NCI-H1436 treated with DMSO at 0.1 percent for 48 hours (cell line): ENCODE results near the gene REXO4.
"Not testable (repeated sequence)": the region's sequence is repeated elsewhere in the genome, so short reads cannot be mapped to it uniquely, and the experiment has no call there.

Experiments
- DNase-seq: peaks from one replicate; lab custom pipeline; 2025; lab: John Stamatoyannopoulos, UW

Gene REXO4

DNA sequence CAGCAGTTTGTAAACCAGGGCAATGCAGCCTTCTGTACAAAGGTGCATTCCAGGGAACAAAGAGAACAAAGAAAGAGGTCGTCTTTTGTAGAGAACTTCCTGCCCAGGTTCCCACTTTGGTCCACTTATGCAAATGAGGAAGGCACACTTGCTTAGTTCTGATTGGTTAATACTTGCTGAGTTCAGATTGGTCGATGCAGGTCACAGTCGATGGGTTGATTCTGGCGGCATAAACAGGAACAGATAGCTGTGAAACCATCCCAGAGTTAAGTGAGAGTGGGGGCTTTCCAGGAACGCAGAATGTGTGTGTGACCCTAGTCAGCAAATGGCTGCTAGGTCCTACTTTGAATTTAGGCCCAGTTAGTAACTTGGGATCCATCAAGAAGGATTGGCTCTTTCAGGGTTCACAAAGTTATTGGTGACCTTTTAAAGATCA lies 2.6 kb upstream of the REXO4 start:
- no peak for DNase-seq

- no peak for DNase-seq
Measured at GRCh38 chr9:133419005-133419404, 1.2 kb upstream of the REXO4 start.

GRCh38 chr9:133415170-133415569 lies 2.6 kb downstream of the REXO4 start:
- no peak for DNase-seq

- DNase-seq = no peak
Measured at GRCh38 chr9:133408042-133408441, 9.8 kb downstream of the REXO4 start.

- DNase-seq = no peak
Measured at GRCh38 chr9:133406480-133407307, 11.1 kb downstream of the REXO4 start.

- DNase-seq = no peak
Measured at GRCh38 chr9:133405508-133406438, 12.0 kb downstream of the REXO4 start.

- no peak for DNase-seq
Measured at GRCh38 chr9:133404454-133405002, 13.3 kb downstream of the REXO4 start.

DNA sequence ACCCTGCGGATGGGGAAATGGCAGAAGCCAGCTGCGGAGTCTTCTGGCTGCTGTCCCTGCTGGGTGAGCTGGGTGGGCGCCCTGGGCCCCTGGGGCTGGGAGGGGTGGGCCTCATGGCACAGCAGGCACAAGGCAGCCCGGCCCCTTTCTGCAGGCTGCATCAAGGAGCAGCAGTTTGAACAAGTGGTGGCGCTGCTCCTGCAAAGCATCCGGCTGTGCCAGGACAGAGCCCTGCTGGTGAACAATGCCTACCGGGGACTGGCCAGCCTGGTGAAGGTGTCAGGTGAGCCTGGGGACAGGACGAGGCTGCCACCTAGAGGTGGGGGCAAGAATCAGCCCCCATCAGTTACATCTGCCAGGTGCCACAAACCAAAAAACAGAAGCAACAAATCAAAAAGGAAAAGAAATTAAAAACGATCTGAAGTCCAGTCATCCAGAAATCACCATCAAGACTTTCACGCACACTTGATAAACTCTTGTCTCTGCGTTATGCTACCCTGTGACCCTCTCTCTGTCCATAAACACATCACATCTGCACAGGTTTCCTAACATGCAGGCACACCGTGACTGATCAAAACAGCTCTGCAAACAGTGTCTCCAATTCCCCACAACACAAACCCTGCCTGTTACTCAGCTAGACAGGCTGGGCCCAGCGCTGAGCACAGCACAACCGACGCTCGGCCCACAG lies 13.9 kb downstream of the REXO4 start:
- DNase-seq = no peak

DNA sequence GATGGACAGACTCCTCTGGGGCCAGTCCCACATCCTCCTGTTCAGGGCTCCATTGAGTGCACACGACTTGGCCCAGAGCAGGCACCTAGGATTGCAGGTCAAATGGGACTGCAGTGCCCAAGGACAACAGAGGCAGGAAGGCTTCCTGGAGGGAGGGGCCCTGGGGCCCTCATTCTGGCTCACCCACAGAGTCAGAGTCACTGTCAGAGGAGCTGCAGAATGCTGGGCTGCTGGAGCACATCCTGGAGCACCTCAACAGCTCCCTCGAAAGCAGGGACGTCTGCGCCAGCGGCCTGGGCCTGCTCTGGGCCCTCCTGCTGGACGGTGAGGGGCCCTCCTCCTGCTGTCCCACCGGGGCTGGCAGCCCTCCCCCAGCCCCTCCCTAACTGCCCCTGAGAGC lies 15.1 kb downstream of the REXO4 start:
- DNase-seq = no peak

DNA sequence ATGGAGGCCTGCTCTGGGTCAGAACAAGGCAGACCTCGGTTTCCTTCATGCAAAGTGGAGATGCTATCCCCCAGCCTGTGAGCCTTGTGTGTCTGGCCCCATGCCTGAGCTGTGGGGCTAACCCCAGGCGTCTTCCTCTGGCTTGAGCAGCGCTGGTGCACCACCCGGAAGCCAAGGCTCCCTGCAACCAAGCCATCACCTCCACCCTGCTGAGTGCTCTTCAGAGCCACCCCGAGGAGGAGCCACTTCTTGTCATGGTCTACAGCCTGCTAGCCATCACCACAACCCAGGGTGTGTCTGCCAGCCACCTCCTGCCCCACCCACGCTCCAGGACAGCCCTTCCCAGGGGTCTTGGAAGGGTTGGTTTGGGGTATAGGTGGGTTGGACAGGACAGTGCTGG lies 16.2 kb downstream of the REXO4 start:
- DNase-seq = no peak

DNA sequence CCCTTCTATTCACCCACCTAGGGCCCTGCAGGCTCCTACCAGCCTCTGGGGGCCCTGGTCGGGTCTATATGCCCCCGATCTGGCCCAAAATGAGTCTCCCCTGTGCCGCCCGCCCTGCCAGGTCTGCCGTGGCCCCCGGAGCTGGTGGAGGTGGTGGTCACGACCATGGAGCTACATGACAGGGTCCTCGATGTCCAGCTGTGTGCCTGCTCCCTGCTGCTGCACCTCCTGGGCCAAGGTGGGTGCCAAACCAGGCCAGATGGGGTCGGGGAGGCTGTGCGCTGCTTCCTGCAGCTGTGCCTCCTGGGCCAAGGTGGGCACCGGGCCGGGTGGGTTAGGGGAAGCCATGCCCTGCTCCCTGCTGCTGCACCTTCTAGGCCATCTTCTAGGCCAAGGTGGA lies 17.5 kb downstream of the REXO4 start:
- no peak for DNase-seq

- DNase-seq = no peak
Measured at GRCh38 chr9:133397895-133398294, 19.9 kb downstream of the REXO4 start.

DNA sequence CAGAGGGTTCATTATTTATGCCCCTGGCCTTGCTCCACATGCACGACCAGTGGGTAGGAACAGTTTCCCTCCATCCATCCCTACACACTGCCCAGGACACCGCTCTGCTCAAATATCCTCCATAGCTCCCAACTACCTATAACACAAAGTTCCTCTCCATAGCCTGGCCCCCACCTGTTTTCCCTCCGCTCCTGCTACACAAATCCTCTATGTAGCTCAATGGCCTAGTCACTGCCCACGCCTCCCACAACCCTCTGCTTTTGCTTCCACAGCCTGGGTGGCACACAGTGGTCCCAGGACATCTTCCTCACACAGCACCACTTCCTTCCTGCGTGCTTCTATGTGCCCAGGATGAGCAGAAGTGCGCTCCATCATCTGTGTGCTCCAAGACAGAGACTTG lies 20.4 kb downstream of the REXO4 start:
- no peak for DNase-seq

- DNase-seq = no peak
Measured at GRCh38 chr9:133396952-133397351, 20.9 kb downstream of the REXO4 start.

- DNase-seq = no peak
Measured at GRCh38 chr9:133394687-133395271, 23.0 kb downstream of the REXO4 start.

GRCh38 chr9:133393399-133393798 lies 24.4 kb downstream of the REXO4 start:
- DNase-seq = no peak

DNA sequence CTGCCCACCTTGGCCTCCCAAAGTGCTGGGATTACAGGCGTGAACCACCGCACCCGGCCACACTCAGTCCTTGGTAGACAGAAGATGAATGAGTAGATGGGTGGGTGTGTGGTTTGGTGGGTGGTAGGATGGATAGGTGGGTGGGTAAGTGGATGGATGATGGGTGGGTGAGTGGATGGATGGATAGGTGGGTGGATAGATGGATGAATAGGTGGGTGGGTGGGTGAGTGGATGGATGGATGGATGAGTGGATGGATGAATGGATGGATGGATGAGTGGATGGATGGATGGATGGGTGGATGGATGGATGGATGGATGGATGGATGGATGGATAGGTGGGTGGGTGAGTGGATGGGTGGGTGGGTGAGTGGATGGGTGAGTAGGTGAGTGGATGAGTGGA lies 25.5 kb downstream of the REXO4 start:
- DNase-seq = not testable (repeated sequence)

DNA sequence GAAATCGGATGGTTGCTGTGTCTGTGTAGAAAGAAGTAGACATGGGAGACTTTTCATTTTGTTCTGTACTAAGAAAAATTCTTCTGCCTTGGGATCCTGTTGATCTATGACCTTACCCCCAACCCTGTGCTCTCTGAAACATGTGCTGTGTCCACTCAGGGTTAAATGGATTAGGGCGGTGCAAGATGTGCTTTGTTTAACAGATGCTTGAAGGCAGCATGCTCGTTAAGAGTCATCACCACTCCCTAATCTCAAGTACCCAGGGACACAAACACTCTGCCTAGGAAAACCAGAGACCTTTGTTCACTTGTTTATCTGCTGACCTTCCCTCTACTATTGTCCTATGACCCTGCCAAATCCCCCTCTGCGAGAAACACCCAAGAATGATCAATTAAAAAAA lies 26.4 kb downstream of the REXO4 start:
- DNase-seq = not testable (repeated sequence)

GRCh38 chr9:133390713-133391112 lies 27.1 kb downstream of the REXO4 start:
- DNase-seq = no peak

DNA sequence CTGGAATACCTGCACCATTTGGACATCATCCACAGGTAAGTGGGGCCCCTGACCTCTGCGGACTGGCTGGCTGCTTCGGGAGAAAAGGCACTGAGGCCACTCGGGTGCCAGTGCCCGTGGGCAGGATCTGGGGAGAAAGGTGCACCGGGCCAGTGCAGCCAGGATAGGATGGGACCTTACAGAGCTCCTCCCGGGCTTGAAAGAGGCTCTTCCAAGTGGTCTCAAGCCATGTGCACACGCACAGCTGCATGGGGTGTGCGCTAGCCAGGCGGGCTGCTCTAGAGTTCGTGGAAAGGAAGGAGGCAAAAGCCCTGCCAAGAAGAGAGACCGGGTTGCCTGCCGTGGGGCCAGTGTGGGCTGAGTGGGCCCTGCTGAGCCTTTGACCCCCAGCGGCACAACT lies 28.2 kb downstream of the REXO4 start:
- no peak for DNase-seq

GRCh38 chr9:133389025-133389557 lies 28.7 kb downstream of the REXO4 start:
- DNase-seq = no peak
